Measurements from ENCODE around the gene RASSF8. TPM values are rescaled to one million over a fixed set of nuclear protein-coding genes. Genes with fewer than 3 reads are reported as not detected.
A peak's percentile ranks its signal among the peaks of the same experiment; 100 is the strongest.

RASSF8 gene
- total RNA-seq, 1 experiment from 2014 or later = 51.2 TPM

- H3F3A ChIP-seq (ENCODE audit: low read length, unreplicated experiment) = peaks cover 7% of the 10 kb centered on the region
- DNase-seq (peak; percentile 88), ATAC-seq (peak; percentile 23)
- TF ChIP-seq EZH2phosphoT487 (IDR thresholded peaks at IDR 0.05; ENCODE audit: borderline replicate concordance, low read length) (no peak), EZH2 (IDR thresholded peaks at IDR 0.05; ENCODE audit: low read length, unreplicated experiment) (no peak), CTCF (conservative IDR thresholded peaks at IDR 0.05; ENCODE audit: low read depth, low read length) (peak; percentile 94)
- H3K9me3 ChIP-seq (ENCODE audit: low read length) = no peaks in the 10 kb centered on the region
- H2AFZ ChIP-seq (ENCODE audit: low read length) = no peak overlapping the region
- peaks cover 54% of the 10 kb centered on the region for H3K4me1 ChIP-seq (ENCODE audit: insufficient read depth, low read length)
- peak overlapping the region; percentile 77 for H3K4me3 ChIP-seq (ENCODE audit: low read length)
- H3K27ac ChIP-seq (ENCODE audit: low read length) = peak overlapping the region; percentile 74
- peaks cover 29% of the 10 kb centered on the region for H3K36me3 ChIP-seq (ENCODE audit: low read depth, low read length)
- H3K79me2 ChIP-seq (ENCODE audit: low read length) = peaks cover 54% of the 10 kb centered on the region
- H3K27me3 ChIP-seq (ENCODE audit: low read length) = no peaks in the 10 kb centered on the region
- no peaks in the 10 kb centered on the region for H3K9me2 ChIP-seq (replicated peaks; ENCODE audit: low read length)
- CTCF ChIA-PET = interaction anchor here (0.6 to 2.3 kb wide), 15 partner anchors 25 to 730 kb away, joined by 3 to 19 read pairs (median 4); partner anchors contain the start of gene SSPN
- H3K9ac ChIP-seq (ENCODE audit: low read length) = peak overlapping the region; percentile 90
- peak overlapping the region; percentile 92 for H3K4me2 ChIP-seq (ENCODE audit: low read length)
- POLR2A ChIA-PET (ENCODE audit: unreplicated experiment) = interaction anchor here (0.6 kb wide), 2 partner anchors 670 to 703 kb away, joined by 3 read pairs; no protein-coding TSS in a partner anchor
- no TSS peak for BruUV-seq (replicated peaks)
- intact Hi-C loops (cut with micrococcal nuclease) = loop anchor here (1.0 to 10.0 kb wide), 7 partner anchors 22 to 532 kb away; no protein-coding TSS in a partner anchor
- H4K20me1 ChIP-seq (ENCODE audit: low read length) = no peaks in the 10 kb centered on the region
Measured at GRCh38 chr12:26119391-26119989, 161.0 kb downstream of the RASSF8 start.

DNA sequence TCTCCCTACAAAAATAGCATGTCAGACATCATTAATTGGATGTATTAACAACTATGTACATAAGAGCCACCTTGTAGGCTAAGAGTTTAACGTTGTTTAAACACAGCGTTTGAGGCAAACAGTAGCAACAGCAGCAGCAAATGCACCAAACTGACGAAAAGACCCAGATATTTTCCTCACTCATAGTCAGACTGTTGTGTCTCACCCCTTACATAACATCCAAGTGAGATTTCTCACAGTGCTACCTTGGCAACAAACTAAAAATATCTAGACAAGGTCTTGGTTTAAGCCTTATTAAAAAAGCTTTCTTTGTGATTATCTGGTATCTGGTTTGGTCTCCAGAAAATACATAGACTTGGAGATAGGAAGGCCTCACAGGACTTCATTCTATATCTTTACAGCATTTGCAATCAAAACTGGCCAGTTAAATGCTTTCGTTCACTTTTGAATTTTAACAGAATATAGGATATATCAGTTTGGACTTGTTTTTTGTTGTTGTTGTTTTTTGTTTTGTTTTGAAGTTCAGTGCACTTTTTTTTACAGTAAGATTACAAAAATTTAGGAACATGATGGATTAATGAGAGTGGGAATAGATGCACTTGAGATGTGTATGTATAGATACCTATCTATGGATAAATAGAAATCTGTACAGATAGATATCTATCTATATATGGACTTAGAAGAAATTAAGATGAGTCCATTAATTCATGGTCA, 162.2 kb downstream of the RASSF8 start:
- peaks cover 48% of the 10 kb centered on the region for H3K4me1 ChIP-seq (ENCODE audit: insufficient read depth, low read length)
- POLR2A ChIA-PET (ENCODE audit: unreplicated experiment) = interaction anchor here (1.3 kb wide), 1 partner anchor 154 kb away, joined by 42 read pairs; no protein-coding TSS in a partner anchor
- H4K20me1 ChIP-seq (ENCODE audit: low read length) = no peaks in the 10 kb centered on the region
- DNase-seq (peak; percentile 51), ATAC-seq (no peak)
- H3K9me3 ChIP-seq (ENCODE audit: low read length) = no peaks in the 10 kb centered on the region
- peak overlapping the region; percentile 92 for H3K4me2 ChIP-seq (ENCODE audit: low read length)
- peaks cover 61% of the 10 kb centered on the region for H3K79me2 ChIP-seq (ENCODE audit: low read length)
- H3K27ac ChIP-seq (ENCODE audit: low read length) = peak overlapping the region; percentile 74
- TF ChIP-seq EZH2 (IDR thresholded peaks at IDR 0.05; ENCODE audit: low read length, unreplicated experiment) = no peak
- no peak for TF ChIP-seq CTCF (conservative IDR thresholded peaks at IDR 0.05; ENCODE audit: low read depth, low read length)
- no peak for TF ChIP-seq EZH2phosphoT487 (IDR thresholded peaks at IDR 0.05; ENCODE audit: borderline replicate concordance, low read length)
- peaks cover 29% of the 10 kb centered on the region for H3K36me3 ChIP-seq (ENCODE audit: low read depth, low read length)
- H2AFZ ChIP-seq (ENCODE audit: low read length) = no peak overlapping the region
- H3F3A ChIP-seq (ENCODE audit: low read length, unreplicated experiment) = no peaks in the 10 kb centered on the region
- peak overlapping the region; percentile 77 for H3K4me3 ChIP-seq (ENCODE audit: low read length)
- BruUV-seq (replicated peaks) = no TSS peak
- no peaks in the 10 kb centered on the region for H3K9me2 ChIP-seq (replicated peaks; ENCODE audit: low read length)
- CTCF ChIA-PET = interaction anchor here (1.1 kb wide), 1 partner anchor 165 kb away, joined by 3 read pairs; no protein-coding TSS in a partner anchor
- H3K9ac ChIP-seq (ENCODE audit: low read length) = peak overlapping the region; percentile 90
- no peaks in the 10 kb centered on the region for H3K27me3 ChIP-seq (ENCODE audit: low read length)
- intact Hi-C loops (cut with micrococcal nuclease) = loop anchor here (5.0 kb wide), 1 partner anchor 297 kb away; no protein-coding TSS in a partner anchor
